GM21390 (cell line): ENCODE measurements around the gene TAF3.

Experiments
- ATAC-seq: cut with Tn5 transposase; IDR thresholded peaks from one replicate; pipeline ENCODE4 v1.9.1; 2021; ENCODE audit not compliant: unreplicated experiment

Gene TAF3

DNA sequence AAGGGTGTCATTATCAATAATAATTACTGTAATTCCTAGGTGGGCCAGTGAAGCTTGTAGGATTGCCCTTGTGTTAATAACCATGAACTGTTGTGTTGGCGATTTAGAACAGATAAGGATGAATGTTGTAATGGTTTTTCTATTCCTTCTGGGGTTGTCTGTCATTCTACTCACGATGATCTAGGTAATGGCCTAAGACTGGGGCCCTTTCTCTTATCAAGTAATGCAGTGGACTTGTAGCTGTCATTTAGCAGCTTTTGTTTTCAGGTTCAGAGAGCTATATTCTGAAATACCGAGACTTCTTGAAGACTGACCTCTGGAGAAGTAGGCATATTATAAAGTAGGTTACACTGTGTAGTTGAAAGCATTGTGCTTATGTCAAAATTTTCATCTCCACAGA, 110.2 kb downstream of the TAF3 start:
- ATAC-seq = no peak

DNA sequence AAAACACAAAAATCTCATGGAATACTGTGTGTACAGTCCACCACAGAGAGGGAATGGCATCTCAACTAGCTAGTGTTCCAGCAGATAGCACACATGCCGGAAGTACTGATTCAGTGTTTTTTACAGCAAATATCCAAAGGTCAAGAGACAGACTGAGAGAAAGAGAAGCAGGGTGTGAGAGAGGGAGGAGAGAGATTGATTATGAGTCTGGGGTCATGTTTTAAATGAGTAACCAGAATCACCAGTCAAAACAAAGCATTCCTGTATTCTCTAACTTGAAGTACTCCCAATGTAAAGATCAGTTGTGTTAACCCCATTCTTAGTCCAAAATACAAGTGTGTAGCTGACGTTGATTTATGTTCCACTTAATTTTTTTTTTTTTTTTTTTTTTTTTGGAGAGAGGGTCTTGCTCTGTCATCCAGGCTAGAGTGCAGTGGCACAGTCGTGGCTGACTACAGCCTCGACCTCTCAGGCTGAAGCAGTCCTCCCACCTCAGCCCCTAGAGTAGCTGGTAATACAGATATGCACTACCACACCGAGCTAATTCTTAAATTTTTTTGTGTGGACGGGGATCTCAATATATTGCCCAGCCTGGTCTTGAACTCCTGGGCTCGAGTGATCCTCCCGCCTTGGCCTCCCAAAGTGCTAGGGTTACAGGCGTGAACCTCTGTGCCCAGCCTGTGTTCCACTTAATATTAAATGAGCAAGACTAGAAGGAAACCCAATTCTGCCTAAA, 114.2 kb downstream of the TAF3 start:
- ATAC-seq = no peak

DNA sequence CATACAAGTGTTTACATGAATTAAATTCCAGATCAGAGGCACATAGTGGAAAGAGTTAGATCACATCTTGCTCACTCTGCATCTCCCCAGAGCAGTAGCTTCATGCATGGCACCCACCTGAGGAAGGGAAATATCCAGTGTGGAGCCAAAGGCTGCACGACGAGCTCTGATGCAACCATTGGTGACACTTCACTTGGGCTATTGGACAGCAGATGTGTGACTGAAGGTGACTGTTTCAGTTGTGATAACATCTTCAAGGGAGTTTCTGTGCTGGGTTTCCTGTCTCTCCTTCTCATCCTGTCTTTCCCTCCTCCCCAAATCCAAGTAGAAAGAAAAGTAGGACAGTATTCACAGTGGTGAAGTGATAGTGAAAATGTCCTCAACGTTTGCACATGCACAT, 115.0 kb downstream of the TAF3 start:
- ATAC-seq = no peak

DNA sequence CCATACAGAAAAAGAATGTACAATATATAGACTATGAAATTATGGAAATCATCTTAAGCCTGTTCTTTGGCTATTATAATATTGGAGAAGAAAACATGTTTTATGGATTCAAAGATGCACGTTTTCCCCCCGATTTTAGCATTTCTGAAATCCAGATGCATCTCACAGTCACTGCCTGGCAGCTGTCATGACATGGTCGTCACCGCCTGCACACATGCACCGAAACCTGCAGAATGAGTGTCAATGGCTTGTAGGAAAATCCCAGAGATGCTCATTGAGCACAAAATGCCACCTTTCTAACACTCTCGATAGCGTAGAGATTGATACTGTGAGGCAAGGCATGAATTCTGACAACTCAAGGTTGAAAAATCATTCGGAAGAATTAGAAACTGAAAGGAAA, 115.5 kb downstream of the TAF3 start:
- no peak for ATAC-seq

DNA sequence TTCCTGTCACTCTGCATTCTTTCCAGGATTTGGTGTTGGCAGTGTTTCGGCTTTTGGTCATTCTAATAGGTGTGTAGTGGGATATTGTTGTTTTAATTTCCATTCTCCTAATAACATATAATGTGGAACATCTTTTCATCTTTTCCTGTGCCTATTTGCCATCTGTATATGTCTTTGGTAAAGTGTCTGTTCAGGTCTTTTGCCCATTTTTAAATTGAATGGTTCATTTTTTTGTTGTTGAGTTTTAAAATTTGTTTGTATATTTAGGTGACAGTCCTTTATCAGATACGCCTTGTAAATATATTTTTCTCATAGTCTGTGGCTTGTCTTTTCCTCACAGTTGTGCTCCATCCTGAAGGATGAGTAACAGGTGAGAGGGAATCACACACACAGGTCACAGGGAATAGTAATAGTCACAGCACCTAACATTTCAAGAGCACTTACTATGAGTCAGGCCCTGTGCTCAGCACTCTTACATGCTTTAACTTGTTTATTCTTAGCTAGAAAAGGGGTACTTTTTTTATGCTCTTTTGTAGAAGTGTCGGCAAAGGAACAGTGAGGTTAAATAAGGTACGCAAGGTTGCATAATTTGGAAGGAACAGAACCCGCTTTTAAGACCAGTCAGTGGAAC, 119.1 kb downstream of the TAF3 start:
- ATAC-seq = no peak

DNA sequence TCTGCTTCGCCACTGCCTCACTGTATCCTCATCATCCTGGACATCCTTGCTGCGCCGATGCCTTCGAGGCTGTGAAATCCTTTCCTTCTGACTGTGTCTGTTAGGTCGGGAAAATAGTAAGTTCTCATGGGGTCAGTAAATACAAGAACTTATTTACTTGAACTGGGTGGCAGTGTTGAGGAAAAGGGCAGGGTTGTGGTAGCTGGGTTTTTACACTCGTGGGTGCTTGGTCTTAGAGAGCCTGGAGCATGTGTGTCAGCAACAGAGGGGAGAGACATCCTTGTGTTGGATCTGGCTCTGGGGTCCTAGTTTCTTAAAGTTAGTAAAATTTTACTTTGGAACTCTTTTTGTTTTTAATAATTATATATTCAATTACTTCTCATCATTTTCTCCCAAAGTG, 123.3 kb downstream of the TAF3 start:
- ATAC-seq = no peak

DNA sequence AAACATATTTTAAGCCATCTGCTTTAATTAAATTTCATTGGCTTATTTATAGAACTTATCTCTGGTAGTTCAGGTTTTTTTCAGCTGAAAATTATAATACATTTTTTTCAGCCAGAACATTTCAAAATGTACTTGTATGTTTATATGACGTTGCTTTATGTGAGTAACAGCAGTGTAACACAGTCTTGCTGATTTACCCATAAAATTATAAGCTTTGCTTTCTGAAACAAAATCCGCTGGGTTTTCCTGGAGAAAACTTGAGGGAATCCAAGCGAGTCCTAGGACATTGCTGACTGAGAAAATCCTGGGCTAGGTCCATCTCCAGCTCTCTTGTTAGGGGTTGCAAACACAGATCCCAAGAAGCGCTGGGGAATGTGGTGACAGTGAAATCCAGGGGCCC, 124.0 kb downstream of the TAF3 start:
- no peak for ATAC-seq

DNA sequence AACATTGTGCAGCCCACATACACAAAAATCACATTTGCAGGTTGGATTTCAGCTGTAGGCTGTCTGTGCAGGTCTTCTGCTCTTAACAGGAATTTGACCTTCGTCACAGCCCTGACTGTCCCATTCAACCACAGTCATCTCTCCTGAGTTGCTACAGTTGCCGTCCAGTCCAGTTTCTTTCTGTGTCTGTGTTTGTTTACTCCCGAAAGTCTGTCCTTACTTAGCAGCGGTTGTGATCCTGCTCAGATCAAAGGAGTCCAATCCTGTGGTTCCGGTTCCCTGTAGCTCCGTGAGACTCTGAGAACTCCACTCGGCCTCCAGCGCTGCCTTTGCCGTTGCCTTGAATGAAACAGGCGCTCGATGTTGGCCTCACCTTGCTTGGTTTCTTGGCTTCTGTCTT, 124.6 kb downstream of the TAF3 start:
- ATAC-seq = no peak

DNA sequence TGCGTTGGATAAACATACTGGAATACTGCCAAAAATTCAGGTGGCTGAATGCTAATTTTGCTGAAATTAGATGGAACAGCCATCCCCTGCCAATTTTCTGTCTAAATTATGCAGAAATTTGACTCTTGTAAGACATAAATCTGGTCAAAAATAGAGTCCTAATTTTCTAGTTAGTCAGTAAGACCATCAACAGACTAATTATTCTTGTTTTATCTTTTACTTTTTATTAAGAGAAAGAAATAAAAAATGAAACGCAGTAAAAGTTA, 125.8 kb downstream of the TAF3 start:
- ATAC-seq = no peak

DNA sequence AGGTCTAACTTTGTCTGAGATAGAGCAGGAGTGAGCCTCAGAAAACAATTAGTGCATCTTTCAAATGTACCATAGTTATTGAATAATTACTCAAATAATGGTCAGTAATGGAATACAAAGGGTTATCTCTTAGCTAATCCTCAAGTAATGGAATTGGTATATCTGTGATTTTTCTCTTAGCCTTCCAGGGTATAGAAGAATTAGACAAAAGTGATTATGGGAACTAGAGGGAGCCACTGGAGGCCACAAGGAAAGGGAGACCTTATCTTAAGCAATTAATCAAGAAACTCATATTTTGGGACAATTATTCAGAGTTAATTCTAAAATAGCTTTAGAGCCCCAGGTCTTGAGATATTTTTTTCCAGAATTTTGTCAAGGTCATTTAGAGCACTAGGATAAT, 126.2 kb downstream of the TAF3 start:
- no peak for ATAC-seq

DNA sequence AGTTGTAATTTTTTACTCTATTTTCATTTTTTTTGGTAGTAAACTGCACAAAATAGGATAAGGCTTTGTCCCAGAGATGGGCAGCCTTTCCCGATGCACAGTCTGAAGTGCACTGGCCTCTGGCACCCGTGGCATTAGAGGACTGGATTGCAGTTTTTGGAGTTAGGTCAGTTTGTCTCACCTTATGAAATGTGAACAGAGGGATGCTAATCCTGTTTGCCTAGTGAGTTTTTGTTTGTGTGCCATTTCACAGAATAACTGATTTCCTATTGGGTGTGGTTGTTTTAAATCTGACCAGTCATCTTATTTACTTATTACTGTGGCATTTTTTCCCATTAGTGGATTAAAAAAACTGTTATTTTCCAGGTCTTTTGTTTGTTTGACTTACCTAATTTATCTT, 126.7 kb downstream of the TAF3 start:
- ATAC-seq = no peak

DNA sequence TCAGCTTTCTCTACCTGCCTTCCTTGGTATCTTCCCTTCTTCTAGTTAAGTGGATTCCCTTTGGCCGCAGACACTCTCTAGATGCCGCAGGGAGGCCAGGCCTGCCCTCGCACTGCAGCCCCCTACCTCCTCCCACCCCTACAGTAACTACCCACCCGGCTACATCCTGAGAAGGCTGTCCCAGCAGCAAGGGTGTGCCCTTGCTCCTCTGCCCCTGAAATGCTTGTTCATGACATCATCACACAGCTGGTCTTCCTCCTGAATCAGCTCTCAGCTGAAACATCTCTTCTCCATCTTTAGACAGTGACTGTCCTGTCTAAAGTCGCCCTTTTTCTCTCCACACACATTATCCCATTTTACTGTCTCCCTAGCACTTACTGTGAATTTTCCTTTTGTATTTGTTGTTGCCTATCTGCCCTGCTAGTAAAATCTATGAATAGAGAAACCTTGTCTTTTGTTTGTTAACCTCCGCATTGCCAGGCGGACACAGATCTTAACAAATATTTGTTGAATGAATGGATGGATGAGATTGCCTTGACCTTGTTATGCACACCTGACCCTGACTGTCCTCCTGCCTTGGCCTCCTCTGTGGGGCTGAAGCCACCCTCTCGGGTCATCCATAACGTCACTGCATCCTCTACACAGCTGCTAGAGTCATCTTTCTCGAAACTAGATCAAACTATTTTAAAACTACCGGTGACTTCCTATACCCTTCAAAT, 127.3 kb downstream of the TAF3 start:
- ATAC-seq = no peak

DNA sequence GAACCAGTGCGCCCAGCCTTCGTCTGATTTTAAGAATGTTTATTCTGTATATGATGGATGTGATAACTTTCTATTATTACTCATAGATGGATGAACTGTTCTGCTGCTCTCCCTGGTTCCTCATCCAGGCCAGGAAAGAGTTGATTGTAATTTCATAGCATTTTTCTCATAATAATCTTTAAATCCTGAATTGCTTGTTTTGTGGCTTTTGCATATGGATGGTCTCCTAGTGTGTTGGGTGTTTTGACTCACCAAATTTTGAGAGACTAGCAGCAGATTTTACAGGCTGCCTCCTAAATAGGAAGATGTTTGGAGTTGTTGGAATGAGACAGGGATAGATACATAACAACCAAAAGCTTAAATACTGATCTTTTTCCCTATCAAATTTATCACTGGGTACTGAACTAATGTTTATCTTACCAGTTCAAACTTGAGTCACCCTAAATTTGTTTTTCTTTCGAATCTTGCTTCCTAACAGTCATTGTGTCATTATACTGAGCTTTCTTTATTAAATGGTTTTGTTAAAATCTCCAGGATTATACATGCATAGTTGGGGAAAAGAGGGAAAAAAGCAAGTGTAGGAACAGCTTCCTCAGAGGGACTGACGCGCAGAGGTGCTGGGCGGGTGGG, 130.2 kb downstream of the TAF3 start:
- ATAC-seq = no peak

DNA sequence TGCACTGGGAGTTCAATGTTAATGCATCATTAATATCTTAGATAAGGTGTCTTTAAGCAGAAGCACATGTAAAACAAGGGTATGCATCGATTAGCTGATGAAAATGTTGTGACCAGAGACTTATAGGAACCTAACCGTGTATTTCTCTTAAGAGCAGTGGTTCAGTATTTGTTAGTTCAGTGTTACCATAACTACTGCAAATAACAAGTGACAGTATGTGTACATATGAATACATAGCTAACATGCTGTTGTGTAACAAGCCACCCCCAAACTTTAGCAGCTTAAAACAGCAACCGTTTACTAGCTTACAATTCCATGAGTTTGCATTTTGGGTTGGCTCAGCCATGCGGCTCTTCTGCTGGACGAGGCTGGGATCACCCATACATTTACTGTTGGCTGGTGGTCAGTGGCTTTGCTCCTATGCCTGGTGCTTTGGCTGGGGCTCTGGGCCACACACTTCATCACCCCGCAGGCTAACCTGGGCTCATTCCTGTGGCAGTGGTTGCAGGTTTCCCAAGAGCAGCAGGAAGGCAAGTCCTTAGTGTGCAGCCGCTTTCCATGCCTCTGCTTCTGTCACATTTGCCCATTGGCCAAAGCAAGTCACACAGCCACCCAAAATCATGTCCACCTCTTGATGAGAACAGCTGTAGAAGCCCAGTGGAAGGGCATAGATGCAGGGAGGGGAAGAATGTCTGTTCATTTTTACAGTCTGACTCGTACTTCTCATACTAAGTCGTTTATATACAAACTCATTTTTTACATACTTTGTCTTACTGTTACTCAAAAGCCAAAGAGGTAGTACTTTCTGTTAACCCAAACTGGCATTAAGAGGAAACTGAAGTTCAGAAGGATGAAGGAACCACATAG, 132.9 kb downstream of the TAF3 start:
- no peak for ATAC-seq

DNA sequence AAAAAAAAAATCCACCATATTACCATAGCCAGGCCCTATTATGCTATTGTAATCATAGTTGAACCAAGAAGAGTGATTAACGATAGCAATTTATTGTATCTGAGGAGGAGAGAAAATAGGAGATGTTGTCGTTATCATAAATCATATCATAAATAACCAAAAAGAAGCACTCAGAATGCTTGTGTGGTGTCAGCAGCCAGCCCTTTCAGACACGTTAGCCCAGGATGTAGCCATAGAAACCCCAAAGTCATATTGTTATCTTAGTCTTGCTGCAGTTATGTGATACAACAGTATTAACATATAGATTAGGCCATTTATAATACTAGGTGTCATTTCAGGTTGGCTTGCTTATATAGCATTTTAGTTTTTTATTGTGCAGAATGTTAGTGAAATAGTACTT, 134.0 kb downstream of the TAF3 start:
- ATAC-seq = no peak

DNA sequence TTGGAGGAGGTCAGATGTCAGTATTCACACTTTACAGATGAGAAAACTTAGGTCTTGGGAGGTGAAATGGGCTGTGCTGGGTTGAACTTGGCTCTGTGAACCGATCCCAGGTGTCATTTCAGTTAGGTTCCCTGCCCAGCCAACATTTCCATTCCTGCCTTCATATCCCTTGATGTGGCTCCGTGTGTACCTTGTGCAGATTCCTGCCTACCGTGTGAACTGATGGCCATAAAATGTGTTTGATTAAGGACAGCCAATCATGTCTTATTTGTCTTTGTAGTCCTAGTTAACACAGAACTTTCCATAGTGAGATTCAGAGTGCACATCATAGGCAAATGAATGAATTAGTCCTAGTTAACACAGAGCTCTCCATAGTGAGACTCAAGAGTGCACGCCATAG, 135.1 kb downstream of the TAF3 start:
- no peak for ATAC-seq

DNA sequence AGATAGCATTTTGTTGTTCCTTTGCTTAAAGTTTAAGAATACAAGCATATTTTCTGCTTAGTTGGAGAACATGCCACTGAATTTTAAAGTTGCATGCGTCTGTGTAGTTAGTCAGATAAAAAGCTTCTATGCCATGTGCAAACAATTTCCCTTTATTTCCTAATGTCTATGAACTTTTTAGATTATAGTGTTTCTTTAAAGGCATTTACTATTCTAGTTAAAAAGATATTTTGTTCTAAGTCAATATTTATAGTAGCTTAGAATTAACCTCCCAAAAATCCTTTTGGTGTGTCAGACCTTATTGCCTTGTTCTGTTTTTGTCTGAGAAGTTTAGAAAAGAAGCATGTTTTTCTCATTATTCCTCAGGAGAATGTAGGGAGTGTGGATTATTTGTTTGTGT, 137.1 kb downstream of the TAF3 start:
- ATAC-seq = no peak

DNA sequence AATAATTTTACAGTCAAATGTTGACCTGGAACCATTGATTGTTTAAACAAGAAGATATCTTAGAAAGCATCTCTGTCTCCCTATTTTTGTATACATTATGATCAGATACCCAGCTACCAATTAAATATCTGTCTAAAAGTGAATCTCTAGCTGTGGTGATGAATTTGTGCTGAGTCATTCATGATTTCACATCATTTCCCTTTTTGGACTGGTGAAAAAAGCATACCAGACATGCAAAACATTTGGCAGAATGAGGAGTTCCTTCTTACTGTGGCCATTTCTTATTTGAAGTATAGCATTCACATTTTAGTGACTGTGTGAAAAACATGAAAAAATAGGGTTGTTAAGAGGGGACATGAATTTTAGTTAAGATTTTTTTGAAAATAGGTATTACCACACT, 138.2 kb downstream of the TAF3 start:
- ATAC-seq = peak; percentile 96

DNA sequence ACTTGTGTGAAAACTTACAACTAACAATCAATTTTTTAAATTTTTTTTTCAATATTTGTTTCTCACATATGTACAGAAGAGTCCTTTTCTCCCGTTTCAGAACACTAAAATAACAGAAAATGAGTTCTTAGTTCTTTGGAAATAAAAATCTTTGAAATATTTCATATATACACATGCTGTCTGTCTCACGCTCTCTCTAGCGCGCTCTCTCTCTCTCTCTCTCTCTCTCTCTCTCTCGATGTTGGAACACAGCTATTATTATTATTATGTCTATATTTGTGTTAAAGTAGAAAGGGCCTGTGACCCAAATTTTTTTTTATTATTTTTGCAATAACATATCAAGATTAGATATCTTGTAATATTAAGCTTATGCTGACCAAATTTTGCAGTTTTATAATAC, 139.3 kb downstream of the TAF3 start:
- no peak for ATAC-seq

DNA sequence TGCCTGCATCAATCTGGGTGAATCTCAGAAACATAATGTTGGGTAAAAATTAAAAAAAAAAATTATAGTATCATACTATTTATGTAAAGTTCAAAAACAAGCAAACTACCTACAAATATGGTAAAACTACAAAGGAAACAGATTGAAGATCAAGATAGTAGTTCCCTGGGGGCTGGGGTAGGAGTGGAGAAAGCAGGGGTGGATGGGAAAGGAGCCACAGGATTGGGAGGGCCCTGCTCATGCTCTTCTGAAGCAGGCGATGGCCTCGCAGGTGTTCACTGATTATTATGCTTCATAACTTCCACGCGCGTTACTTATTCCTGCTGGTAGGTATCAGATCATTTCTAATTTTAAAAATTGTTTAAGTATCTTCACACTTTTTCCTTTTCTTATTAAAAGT, 140.1 kb downstream of the TAF3 start:
- no peak for ATAC-seq

DNA sequence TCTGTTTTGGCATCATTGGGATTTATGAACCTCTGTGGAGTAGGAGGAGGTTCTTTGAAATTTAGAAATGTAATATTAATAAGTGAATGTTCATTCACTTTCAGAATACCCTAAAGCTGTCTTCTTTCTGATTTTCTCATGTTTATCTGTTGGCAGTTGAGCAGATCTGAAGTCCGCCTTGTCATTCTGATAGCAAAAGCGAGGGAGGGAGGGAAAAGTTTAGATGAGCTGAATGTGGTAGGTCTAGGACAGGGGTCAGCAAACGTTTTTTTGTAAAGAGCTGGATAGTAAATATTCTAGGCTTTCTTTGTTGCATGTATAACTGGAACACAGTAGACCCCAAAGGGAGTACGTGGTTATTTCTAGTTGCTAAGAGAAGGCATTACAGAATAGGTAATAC, 141.8 kb downstream of the TAF3 start:
- no peak for ATAC-seq
